ENCODE results near the gene C1QTNF3.

The C1QTNF3 gene

DNA sequence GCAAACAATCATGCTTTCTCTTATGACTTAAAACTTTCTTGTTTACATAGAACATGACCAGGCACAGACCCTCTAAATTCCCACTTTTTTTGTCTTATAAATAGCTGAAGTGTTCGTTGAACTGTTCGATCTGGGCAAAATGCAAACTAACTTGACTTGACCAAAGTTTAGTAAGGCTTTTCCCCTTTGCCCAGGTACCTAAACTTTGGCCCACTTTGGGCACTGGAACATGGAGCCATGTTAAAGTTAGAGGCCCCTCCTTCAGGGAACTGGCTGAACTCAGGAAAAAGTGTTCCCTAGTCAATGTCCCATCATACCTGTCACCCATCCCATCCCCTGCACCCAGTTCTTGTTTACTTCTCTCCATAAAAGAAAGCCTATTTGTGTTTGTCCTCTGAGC lies 25.8 kb downstream of the C1QTNF3 start:
- DNase-seq: no peak

DNA sequence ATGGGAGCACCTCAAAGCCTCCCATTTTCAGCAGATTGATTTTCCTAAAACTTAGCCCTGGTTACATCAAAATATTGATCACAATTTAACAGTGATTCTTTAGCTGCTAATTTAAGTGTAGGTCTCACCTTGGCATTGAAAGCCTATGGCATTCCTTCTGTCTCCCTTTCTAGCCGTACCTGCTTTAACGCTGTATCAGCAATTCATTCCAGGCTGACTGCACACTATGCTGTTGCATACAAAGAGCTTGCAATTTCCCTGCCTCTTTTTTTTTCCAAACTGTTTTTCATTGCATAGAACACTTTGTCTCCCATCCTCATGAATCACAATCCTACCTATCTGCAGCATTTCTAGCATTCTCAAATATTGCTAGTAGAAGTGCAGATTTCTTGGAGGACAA lies 26.3 kb downstream of the C1QTNF3 start:
- DNase-seq: no peak

- no peak for DNase-seq
These were observed 26.8 kb downstream of the C1QTNF3 start for GRCh38 chr5:34016222-34016621.

- DNase-seq: no peak
These were observed 27.7 kb downstream of the C1QTNF3 start for GRCh38 chr5:34015120-34015822.

- DNase-seq: no peak
These were observed 28.4 kb downstream of the C1QTNF3 start for GRCh38 chr5:34014626-34015025.

- no peak for DNase-seq
These were observed 29.5 kb downstream of the C1QTNF3 start for GRCh38 chr5:34013547-34013946.

- DNase-seq: no peak
These were observed 30.2 kb downstream of the C1QTNF3 start for GRCh38 chr5:34012791-34013190.

- no peak for DNase-seq
These were observed 31.5 kb downstream of the C1QTNF3 start for GRCh38 chr5:34011536-34011935.

DNA sequence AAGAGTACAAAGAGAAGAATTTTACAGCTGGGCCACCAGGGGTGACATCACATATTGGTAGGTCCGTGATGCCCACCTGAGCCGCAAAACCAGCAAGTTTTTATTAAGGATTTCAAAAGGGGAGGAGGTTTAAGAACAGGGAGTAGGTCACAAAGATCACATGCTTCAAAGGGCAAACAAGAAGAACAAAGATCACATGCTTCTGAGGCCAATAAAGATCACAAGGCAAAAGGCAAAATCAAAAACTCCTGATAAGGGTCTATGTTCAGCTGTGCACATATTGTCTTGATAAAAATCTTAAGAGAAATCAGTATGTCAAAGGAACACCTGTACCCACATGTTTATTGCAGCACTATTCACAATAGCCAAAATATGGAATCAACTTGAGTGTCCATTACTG lies 32.9 kb downstream of the C1QTNF3 start:
- peak; percentile 76 for DNase-seq

DNA sequence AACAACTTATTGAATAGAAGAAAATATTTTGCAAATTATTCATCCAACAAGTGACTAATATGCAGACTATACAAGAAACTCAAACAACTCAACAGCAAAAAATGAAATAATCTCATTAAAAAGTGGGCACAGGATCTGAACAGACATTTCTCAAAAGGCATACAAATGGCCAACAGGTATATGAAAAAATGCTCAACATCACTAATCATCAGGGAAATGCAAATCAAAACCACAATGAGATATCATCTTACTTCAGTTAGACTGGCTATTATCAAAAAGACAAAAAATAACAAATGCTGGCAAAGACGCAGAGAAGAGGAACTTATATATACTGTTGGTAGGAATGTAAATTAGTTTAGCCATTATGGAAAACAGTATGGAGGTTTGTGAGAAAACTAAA lies 33.4 kb downstream of the C1QTNF3 start:
- no peak for DNase-seq

- no peak for DNase-seq
These were observed 34.2 kb downstream of the C1QTNF3 start for GRCh38 chr5:34008802-34009201.

DNA sequence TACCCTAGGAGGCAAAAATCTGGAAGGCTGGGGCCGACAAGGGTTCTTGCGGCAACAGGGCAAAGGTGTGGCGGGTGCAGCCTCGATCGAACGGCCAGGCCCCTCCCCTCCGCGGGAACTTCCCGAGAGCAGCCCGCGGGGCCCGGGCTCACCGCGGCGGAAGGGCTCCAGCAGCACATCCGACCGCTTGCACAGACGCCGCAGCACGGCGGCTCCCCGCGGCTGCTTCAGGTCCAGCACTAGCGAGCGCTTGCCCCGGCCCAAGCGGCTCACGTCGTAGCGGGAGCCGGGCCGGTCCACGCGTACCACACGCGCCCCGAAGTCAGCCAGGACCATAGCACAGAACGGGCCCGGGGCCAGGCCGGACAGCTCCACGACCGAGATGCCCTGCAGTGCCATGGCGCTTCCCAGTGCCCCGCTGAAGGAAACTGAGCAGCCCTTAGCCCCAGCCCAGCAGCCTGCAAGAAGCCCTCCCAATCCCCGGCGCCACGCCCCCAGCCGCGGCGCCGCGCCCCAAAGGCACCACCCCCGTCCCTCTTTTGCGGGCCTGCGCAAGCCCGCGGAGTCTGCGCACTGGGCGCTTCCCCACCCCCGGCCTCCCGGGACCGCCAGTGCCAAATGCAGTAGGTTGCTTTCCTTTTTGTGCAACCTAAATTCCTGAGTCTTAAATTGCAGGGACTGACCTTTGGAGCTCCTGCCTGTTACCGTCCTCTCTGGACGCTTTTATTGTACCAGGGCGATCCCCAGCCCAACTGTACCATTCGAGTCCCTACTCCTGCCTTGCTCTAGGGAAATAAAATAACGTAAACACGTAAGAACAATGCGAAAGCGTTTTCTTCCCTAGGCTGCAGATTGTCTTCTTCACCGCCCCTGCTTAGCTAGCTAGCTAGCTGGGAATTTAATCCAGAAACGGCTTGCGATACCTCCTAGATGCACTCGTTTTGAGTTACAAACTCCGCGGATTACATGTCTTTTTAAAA lies 35.1 kb downstream of the C1QTNF3 start, which contains the start of gene AMACR:
AMACR (minus strand) TSS at position 430 of the 980 bp plus-strand sequence; CDS start at position 399, 31 bp downstream.
- DNase-seq: peak; percentile 96

DNA sequence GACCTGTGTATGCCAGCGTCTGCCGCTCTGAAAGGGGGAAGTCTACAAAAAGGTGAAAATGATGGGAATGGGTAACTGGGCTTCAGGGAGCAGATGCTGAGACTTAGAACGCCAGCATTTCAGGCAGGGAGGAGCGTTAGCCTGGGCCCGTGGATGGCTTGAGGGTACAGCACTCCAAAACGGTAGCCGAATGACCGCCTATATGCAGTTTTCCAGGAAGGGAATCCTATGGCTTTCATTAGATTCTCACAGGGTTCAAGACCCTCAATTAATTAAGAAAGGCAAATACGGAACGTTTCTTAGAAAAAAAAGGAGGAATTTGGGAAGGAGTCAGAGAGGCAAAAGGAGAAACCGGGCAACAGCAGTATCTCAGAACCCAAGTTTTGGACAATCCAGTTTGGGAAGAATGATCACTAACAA lies 35.8 kb downstream of the C1QTNF3 start:
- peak; percentile 31 for DNase-seq

DNA sequence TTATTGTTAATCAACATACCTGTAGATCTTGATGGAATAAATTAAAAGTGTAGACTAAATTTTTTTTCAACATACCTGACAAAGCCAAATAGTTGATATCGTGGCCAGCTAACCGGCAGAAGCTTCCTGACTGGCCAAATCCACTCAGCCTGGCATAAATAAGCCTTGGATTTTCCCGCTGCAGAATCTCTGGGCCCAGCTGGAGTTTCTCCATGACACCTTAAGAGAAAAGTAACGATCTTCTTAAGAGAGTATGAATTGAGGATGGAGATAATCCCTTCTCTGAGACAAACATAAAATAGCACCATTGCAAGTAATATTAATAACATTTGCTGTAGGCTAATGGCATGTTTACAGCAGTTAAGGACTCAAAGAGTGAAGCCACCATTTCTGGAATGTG lies 37.3 kb downstream of the C1QTNF3 start:
- DNase-seq: no peak

GRCh38 chr5:34005211-34005610 lies 37.8 kb downstream of the C1QTNF3 start:
- DNase-seq: no peak

- no peak for DNase-seq
These were observed 39.1 kb downstream of the C1QTNF3 start for GRCh38 chr5:34003941-34004340.

GRCh38 chr5:34002629-34003328 lies 40.2 kb downstream of the C1QTNF3 start:
- no peak for DNase-seq

GRCh38 chr5:34001241-34001841 lies 41.7 kb downstream of the C1QTNF3 start:
- peak; percentile 96 for DNase-seq

- no peak for DNase-seq
These were observed 43.0 kb downstream of the C1QTNF3 start for GRCh38 chr5:33999978-34000377.

- DNase-seq: peak; percentile 57
These were observed 45.6 kb downstream of the C1QTNF3 start for GRCh38 chr5:33997331-33997983.

GRCh38 chr5:33995865-33996264 lies 47.1 kb downstream of the C1QTNF3 start:
- DNase-seq: no peak

GRCh38 chr5:33994845-33995244 lies 48.2 kb downstream of the C1QTNF3 start:
- DNase-seq: no peak
